Liver (tissue), 9 donors: ENCODE results near the gene CD163. TPM values are rescaled to one million over a fixed set of nuclear protein-coding genes. Genes with fewer than 3 reads are reported as not detected.

Experiments used
- DNase-seq: peaks from one replicate; pipeline ENCODE4 v3.0.0-alpha.2; 2017; ENCODE audit warnings: low spot score
- H3K27ac ChIP-seq, 2 donors: one replicate each; pipeline ENCODE4 v1.7.0; 2013; ENCODE audit warnings: inconsistent platforms in 2 of 2, low read length in 2 of 2, control low read depth in 1 of 2, low read depth in 1 of 2, mild to moderate bottlenecking in 1 of 2
- H3K27me3 ChIP-seq, 4 donors: one replicate each; pipeline versions ENCODE4 v1.6.1 to v1.7.0; 2013; ENCODE audit warnings: low read length in 3 of 4, inconsistent platforms in 1 of 4, mild to moderate bottlenecking in 1 of 4, moderate library complexity in 1 of 4; ENCODE audit not compliant: control insufficient read depth in 4 of 4, insufficient read depth in 4 of 4
- H3K36me3 ChIP-seq, 4 donors: one replicate each; pipeline versions ENCODE4 v1.6.1 to v1.7.0; 2013; ENCODE audit warnings: low read length in 3 of 4, mild to moderate bottlenecking in 3 of 4, low read depth in 1 of 4, moderate library complexity in 1 of 4; ENCODE audit not compliant: control insufficient read depth in 4 of 4, insufficient read depth in 3 of 4
- H3K4me1 ChIP-seq, 4 donors: one replicate each; pipeline versions ENCODE4 v1.6.1 to v1.7.0; 2013; ENCODE audit warnings: low read length in 3 of 4, mild to moderate bottlenecking in 3 of 4, moderate library complexity in 1 of 4; ENCODE audit not compliant: control insufficient read depth in 4 of 4, insufficient read depth in 4 of 4
- H3K4me3 ChIP-seq, 3 donors: one replicate each; pipeline versions ENCODE4 v1.6.1 to v1.7.0; 2013; ENCODE audit warnings: low read length in 3 of 3, control low read depth in 1 of 3, low read depth in 1 of 3, mild to moderate bottlenecking in 1 of 3
- H3K9ac ChIP-seq, 2 donors: one replicate each; pipeline ENCODE4 v1.7.0; 2013; ENCODE audit warnings: low read length in 2 of 2, mild to moderate bottlenecking in 2 of 2, moderate library complexity in 2 of 2, control low read depth in 1 of 2, low read depth in 1 of 2
- H3K9me3 ChIP-seq, 4 donors: one replicate each; pipeline versions ENCODE4 v1.6.1 to v1.7.0; 2013; ENCODE audit warnings: low read length in 3 of 4; ENCODE audit not compliant: control insufficient read depth in 4 of 4
- FOXA1 ChIP-seq: IDR thresholded peaks from 2 replicates; pipeline ENCODE4 v1.6.1; 2016; ENCODE audit warnings: antibody characterized with exemption
- HNF4A ChIP-seq, 2 donors: conservative IDR thresholded peaks; 2 replicates each; pipeline ENCODE4 v1.6.1; 2016; ENCODE audit warnings: antibody characterized with exemption in 2 of 2, mild to moderate bottlenecking in 2 of 2
- JUND ChIP-seq, 2 donors: IDR thresholded peaks; 2 replicates each; pipeline ENCODE4 v1.6.1; 2016; ENCODE audit warnings: antibody characterized with exemption in 2 of 2
- RAD21 ChIP-seq, 2 donors: IDR thresholded peaks; 2 replicates each; pipeline ENCODE4 v1.6.1; 2016; ENCODE audit warnings: antibody characterized with exemption in 2 of 2, mild to moderate bottlenecking in 2 of 2
- REST ChIP-seq: IDR thresholded peaks from 2 replicates; pipeline ENCODE4 v1.6.1; 2016; ENCODE audit warnings: antibody characterized with exemption, mild to moderate bottlenecking
- RXRA ChIP-seq, 2 donors: IDR thresholded peaks; 2 replicates each; pipeline ENCODE4 v1.6.1; 2017 to 2018; ENCODE audit warnings: antibody characterized with exemption in 2 of 2, mild to moderate bottlenecking in 1 of 2
- SP1 ChIP-seq: IDR thresholded peaks from 2 replicates; pipeline ENCODE4 v1.6.1; 2018; ENCODE audit warnings: antibody characterized with exemption, mild to moderate bottlenecking
- YY1 ChIP-seq: IDR thresholded peaks from 2 replicates; pipeline ENCODE4 v1.6.1; 2016; ENCODE audit warnings: antibody characterized with exemption, mild to moderate bottlenecking
- WGBS: extraction: QIAGEN DNeasy Blood & Tissue Kit; methylation state at CpG from one replicate; pipeline ENCODE4 v1.1.7; 2013; 5-methylcytosine and 5-hydroxymethylcytosine counted together
- polyA plus RNA-seq, 2 donors: library from polyadenylated mRNA; stranded (reverse) in 1 of 2; unstranded in 1 of 2; fragments of 200-250 nt in 1 of 2; fragments of >200 nt in 1 of 2; fragmentation: Nextera tagmentation in 1 of 2; extraction: Ambion mirVana in 1 of 2; gene quantifications; one replicate each; pipeline versions ENCODE4 v1.2.1 to v1.2.3, GENCODE V29; 2013 to 2015
- total RNA-seq, 2 donors: library from RNA; depleted of rRNA; stranded (reverse); fragments of >200 nt; gene quantifications; one replicate each; pipeline ENCODE4 v1.2.3, GENCODE V29; 2014
- donor health status: healthy.
- donor health status: healthy.
- donor health status: healthy.
- donor health status: healthy.
- donor health status: healthy.

Gene CD163
- total and polyA plus RNA-seq, 4 donors, result 61.1 to 153 (median 90.5) TPM

- no peak for DNase-seq
- 74% methylated on average over 4 of the region's 4 CpGs for WGBS
- Histone ChIP-seq H3K9me3 (peaks cover 0 to 5% (median 2%) of the 10 kb centered on the region in 4 donors), H3K27ac (no peak overlapping the region), H3K9ac (no peak overlapping the region), H3K4me3 (no peak overlapping the region), H3K4me1 (no peaks in the 10 kb centered on the region), H3K36me3 (no peaks in the 10 kb centered on the region), H3K27me3 (peaks cover 0 to 5% (median 0%) of the 10 kb centered on the region in 4 donors)
- TF ChIP-seq YY1 (no peak), JUND (IDR thresholded peaks at IDR 0.05) (no peak), RXRA (IDR thresholded peaks at IDR 0.05) (no peak)
Measured at GRCh38 chr12:7444537-7444936, 59.0 kb downstream of the CD163 start.

DNA sequence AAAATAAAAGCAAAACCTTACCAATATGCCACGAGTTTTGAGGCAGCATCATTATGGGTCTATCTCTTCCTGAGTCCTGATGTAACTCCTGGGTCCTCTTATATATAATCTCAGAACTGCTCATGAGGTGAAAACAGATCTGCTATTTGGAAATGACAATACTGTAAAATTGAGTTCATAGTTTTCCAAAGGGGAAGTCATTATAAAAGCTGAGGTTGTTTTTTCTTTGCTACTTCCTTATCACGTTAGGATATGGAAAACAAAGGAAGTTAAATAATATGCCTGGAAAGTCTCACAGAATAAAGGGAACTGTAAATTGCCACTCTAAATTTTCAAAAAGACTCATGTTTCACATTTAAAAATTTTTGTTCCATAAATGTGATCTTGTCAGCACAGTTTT, 59.5 kb downstream of the CD163 start, which contains the start of gene CD163L1:
TSS of gene CD163L1 (minus strand) at position 78 of the 400 bp plus-strand sequence. CDS start at position 52, 26 bp downstream.
- TF ChIP-seq YY1, result no peak
- no peak for TF ChIP-seq SP1
- no peak for TF ChIP-seq RXRA (IDR thresholded peaks at IDR 0.05)
- no peak for TF ChIP-seq HNF4A (conservative IDR thresholded peaks at IDR 0.05)
- Histone ChIP-seq H3K9ac (no peak within 1 kb of the TSS), H3K9me3 (peaks cover 0 to 6% (median 2%) of the 10 kb centered on the region in 4 donors), H3K27ac (no peak within 1 kb of the TSS), H3K4me3 (no peak within 1 kb of the TSS), H3K4me1 (no peaks in the 10 kb centered on the region), H3K36me3 (no peaks in the 10 kb centered on the region), H3K27me3 (peaks cover 0 to 5% (median 0%) of the 10 kb centered on the region in 4 donors)
- 46% methylated on average over 2 of the region's 2 CpGs for WGBS
- DNase-seq, result no peak

- H3K9me3 ChIP-seq, result peaks cover 0 to 6% (median 2%) of the 10 kb centered on the region in 4 donors
- no peak for DNase-seq
- H3K4me1 ChIP-seq, result no peaks in the 10 kb centered on the region
- no peak overlapping the region for H3K9ac ChIP-seq
- no peak overlapping the region for H3K27ac ChIP-seq
- no peak for TF ChIP-seq REST
- no peak for TF ChIP-seq FOXA1
- no peak for TF ChIP-seq JUND (IDR thresholded peaks at IDR 0.05)
- no peak for TF ChIP-seq RAD21 (IDR thresholded peaks at IDR 0.05)
- WGBS, result 97% methylated on average over 1 of the region's 1 CpG
- no peaks in the 10 kb centered on the region for H3K36me3 ChIP-seq
- peaks cover 0 to 5% (median 0%) of the 10 kb centered on the region in 4 donors for H3K27me3 ChIP-seq
- no peak overlapping the region for H3K4me3 ChIP-seq
Measured at GRCh38 chr12:7441216-7441615, 62.4 kb downstream of the CD163 start.
